ENCODE results near the gene GLG1. TPM values are rescaled to one million over a fixed set of nuclear protein-coding genes. Genes with fewer than 3 reads are reported as not detected.

GLG1 gene
- total RNA-seq, 1 experiment from 2014 or later: 237 TPM

DNA sequence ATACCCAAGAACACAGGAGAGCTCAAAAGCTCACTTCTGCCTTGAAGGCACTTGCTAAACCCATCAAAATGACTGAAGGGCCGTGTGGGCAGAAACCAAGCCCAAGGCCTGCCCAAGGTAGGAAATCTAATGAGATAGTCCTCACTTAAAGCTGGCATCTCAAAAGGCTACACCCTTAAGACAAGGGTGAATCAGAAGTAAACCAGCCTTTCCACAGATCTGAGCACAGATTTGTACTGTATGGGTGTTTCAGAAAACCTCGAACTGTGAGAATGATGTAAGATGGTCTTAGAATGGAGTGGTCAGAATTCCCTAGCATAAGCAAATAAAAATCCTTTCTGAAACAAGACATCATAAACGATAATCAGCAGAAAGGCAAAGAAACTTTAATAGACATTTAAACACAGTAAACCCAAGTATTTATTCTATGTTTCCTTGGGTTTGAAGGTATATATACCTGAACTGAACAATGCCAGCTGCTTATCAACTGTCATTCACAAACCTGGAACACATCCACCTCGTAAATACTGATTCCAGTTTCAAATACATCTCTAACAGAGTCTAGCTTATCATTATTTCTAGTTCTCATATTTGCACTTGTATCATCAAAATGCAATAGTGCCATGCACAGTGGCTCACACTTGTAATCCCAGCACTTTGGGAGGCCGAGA, 37.8 kb downstream of the GLG1 start:
- H3K36me3 ChIP-seq (ENCODE audit: control insufficient read depth in 1 of 2, insufficient read depth in 2 of 2, low read length in 2 of 2): no peaks in the 10 kb centered on the region
- RAD21 ChIA-PET (ENCODE audit: low non-redundant PET in 1 of 2, low total read pairs in 2 of 2, uncharacterized antibody in 2 of 2, unreplicated experiment in 2 of 2): no interaction called here
- no peak overlapping the region for H3K4me2 ChIP-seq (ENCODE audit: low read length)
- POLR2A ChIA-PET: interaction anchor here (1.3 to 1.7 kb wide), 2 partner anchors 9 to 12 kb away, joined by 4 to 6 read pairs; no protein-coding TSS in a partner anchor
- ATAC-seq (no peak), DNase-seq (ENCODE audit: low read depth, low spot score) (no peak)
- H3K9ac ChIP-seq (ENCODE audit: low read length): no peak overlapping the region
- H3K79me2 ChIP-seq (ENCODE audit: insufficient read depth, low read length): peaks cover 98% of the 10 kb centered on the region
- TF ChIP-seq, protein P1, sequence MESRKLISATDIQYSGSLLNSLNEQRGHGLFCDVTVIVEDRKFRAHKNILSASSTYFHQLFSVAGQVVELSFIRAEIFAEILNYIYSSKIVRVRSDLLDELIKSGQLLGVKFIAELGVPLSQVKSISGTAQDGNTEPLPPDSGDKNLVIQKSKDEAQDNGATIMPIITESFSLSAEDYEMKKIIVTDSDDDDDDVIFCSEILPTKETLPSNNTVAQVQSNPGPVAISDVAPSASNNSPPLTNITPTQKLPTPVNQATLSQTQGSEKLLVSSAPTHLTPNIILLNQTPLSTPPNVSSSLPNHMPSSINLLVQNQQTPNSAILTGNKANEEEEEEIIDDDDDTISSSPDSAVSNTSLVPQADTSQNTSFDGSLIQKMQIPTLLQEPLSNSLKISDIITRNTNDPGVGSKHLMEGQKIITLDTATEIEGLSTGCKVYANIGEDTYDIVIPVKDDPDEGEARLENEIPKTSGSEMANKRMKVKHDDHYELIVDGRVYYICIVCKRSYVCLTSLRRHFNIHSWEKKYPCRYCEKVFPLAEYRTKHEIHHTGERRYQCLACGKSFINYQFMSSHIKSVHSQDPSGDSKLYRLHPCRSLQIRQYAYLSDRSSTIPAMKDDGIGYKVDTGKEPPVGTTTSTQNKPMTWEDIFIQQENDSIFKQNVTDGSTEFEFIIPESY (IDR thresholded peaks at IDR 0.05; ENCODE audit: extremely low read depth, insufficient replicate concordance, low read length): no peak
- TF ChIP-seq, protein P2, sequence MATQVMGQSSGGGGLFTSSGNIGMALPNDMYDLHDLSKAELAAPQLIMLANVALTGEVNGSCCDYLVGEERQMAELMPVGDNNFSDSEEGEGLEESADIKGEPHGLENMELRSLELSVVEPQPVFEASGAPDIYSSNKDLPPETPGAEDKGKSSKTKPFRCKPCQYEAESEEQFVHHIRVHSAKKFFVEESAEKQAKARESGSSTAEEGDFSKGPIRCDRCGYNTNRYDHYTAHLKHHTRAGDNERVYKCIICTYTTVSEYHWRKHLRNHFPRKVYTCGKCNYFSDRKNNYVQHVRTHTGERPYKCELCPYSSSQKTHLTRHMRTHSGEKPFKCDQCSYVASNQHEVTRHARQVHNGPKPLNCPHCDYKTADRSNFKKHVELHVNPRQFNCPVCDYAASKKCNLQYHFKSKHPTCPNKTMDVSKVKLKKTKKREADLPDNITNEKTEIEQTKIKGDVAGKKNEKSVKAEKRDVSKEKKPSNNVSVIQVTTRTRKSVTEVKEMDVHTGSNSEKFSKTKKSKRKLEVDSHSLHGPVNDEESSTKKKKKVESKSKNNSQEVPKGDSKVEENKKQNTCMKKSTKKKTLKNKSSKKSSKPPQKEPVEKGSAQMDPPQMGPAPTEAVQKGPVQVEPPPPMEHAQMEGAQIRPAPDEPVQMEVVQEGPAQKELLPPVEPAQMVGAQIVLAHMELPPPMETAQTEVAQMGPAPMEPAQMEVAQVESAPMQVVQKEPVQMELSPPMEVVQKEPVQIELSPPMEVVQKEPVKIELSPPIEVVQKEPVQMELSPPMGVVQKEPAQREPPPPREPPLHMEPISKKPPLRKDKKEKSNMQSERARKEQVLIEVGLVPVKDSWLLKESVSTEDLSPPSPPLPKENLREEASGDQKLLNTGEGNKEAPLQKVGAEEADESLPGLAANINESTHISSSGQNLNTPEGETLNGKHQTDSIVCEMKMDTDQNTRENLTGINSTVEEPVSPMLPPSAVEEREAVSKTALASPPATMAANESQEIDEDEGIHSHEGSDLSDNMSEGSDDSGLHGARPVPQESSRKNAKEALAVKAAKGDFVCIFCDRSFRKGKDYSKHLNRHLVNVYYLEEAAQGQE (IDR thresholded peaks at IDR 0.05; ENCODE audit: low read depth): no peak
- intact Hi-C loops (cut with micrococcal nuclease): no loop called here
- no peak overlapping the region for H3K4me3 ChIP-seq (replicated peaks in 1 of 2; ENCODE audit: low read depth in 1 of 2, low read length in 2 of 2)
- H4K20me1 ChIP-seq (ENCODE audit: insufficient read depth): 0 out of 2 replicates have a peak, but pooled peaks cover 3% of the 10 kb centered on the region
- H3K9me3 ChIP-seq (ENCODE audit: control insufficient read depth in 1 of 2, insufficient read depth in 1 of 2, low read depth in 1 of 2, low read length in 2 of 2): no peaks in the 10 kb centered on the region
- no peaks in the 10 kb centered on the region for H3K27me3 ChIP-seq (ENCODE audit: insufficient read depth, low read length)
- peaks cover 57 to 63% of the 10 kb centered on the region in 2 experiments for H3K4me1 ChIP-seq (ENCODE audit: control insufficient read depth in 1 of 2, insufficient read depth in 2 of 2, low read length in 2 of 2)
- CTCF ChIA-PET: no interaction called here
- no peaks in the 10 kb centered on the region for H3K9me2 ChIP-seq (ENCODE audit: insufficient read depth)
- no TSS peak for BruUV-seq (replicated peaks)
- H3K27ac ChIP-seq (ENCODE audit: low read depth, low read length): no peak overlapping the region
- no peak overlapping the region for H2AFZ ChIP-seq (ENCODE audit: low read depth, low read length, poor library complexity, severe bottlenecking)
